K562 (cell line): Measurements from ENCODE around the gene USPL1. TPM values are rescaled to one million over a fixed set of nuclear protein-coding genes. Genes with fewer than 3 reads are reported as not detected.
A peak's percentile ranks its signal among the peaks of the same experiment; 100 is the strongest.

ENCODE experiments used
- CCNT2 ChIP-seq: IDR thresholded peaks from 2 replicates; pipeline ENCODE4 v1.6.1; 2011; ENCODE audit warnings: borderline replicate concordance, low read depth, mild to moderate bottlenecking, moderate library complexity, mixed read lengths, low read length; ENCODE audit not compliant: insufficient read length; ENCODE audit errors: extremely low read depth
- HMGXB4 ChIP-seq: sonication (generic); formaldehyde crosslinking; IDR thresholded peaks from 2 replicates; pipeline ENCODE4 v1.8.1; 2023; ENCODE audit warnings: mild to moderate bottlenecking, missing genetic modification reagents
- MEF2D ChIP-seq: conservative IDR thresholded peaks from 2 replicates; pipeline ENCODE4 v1.6.1; 2016; ENCODE audit warnings: low read depth, missing genetic modification characterization, missing compliant biosample characterization
- MXD1 ChIP-seq: fragments of 250-450 bp; sonication (Bioruptor Pico); IDR thresholded peaks from 2 replicates; pipeline ENCODE4 v1.8.0; 2021; ENCODE audit warnings: borderline replicate concordance, mild to moderate bottlenecking, moderate library complexity; ENCODE audit not compliant: poor library complexity, severe bottlenecking
- POU5F1 ChIP-seq: fragments of 150-350 bp; IDR thresholded peaks from 2 replicates; pipeline ENCODE4 v1.6.1; 2014; ENCODE audit warnings: borderline replicate concordance, low read length, low read depth, mild to moderate bottlenecking; ENCODE audit not compliant: partially characterized antibody
- SP1 ChIP-seq: sonication (generic); formaldehyde crosslinking; IDR thresholded peaks from 2 replicates; pipeline ENCODE4 v1.8.1; 2022; ENCODE audit warnings: mild to moderate bottlenecking, missing genetic modification reagents
- TCF3 ChIP-seq: sonication (generic); formaldehyde crosslinking; IDR thresholded peaks from 2 replicates; pipeline ENCODE4 v1.4.0; 2020; ENCODE audit warnings: mild to moderate bottlenecking, missing genetic modification reagents
- TCF7 ChIP-seq: sonication (generic); IDR thresholded peaks from 2 replicates; pipeline ENCODE4 v1.6.1; 2016; ENCODE audit warnings: antibody characterized with exemption, borderline replicate concordance
- XRCC5 ChIP-seq: fragments of 200-400 bp; formaldehyde crosslinking; IDR thresholded peaks from 2 replicates; pipeline ENCODE4 v1.6.1; 2017; ENCODE audit warnings: low read depth, mild to moderate bottlenecking, low read length
- ZBTB33 ChIP-seq: sonication (generic); formaldehyde crosslinking; IDR thresholded peaks from 2 replicates; pipeline ENCODE4 v1.8.1; 2023; ENCODE audit warnings: mild to moderate bottlenecking, missing genetic modification reagents
- ZNF384 ChIP-seq: IDR thresholded peaks from 2 replicates; pipeline ENCODE4 v1.6.1; 2012; ENCODE audit warnings: low read depth, low read length, improper control_type of control experiment
- polyA plus RNA-seq, 8 experiments: library from polyadenylated mRNA; depleted of rRNA in 4 of 8; stranded (reverse) in 5 of 8; unstranded in 3 of 8; fragments of >200 nt; fragmentation: Nextera tagmentation in 2 of 8; fragmentation: Illumina TruSeq in 1 of 8; extraction: Ambion mirVana in 2 of 8; extraction: Trizol in 1 of 8; gene quantifications; 2 replicates each; pipeline versions ENCODE4 v1.2.1 to v1.2.3, GENCODE V29; 2011 to 2014; ENCODE audit warnings: inconsistent platforms in 1 of 8, missing spikeins in 1 of 8
- total RNA-seq, 7 experiments: library from RNA; depleted of rRNA in 6 of 7; stranded (reverse); fragments of >200 nt in 6 of 7; fragmentation: Illumina TruSeq in 2 of 7; extraction: Trizol in 2 of 7; gene quantifications; 2 replicates each; pipeline versions ENCODE4 v1.2.1 to v1.2.3, GENCODE V29; 2011 to 2021; ENCODE audit warnings: low replicate concordance in 1 of 7
- TF ChIP-seq, protein P1 (sequence below): sonication (generic); formaldehyde crosslinking; IDR thresholded peaks from 2 replicates; pipeline ENCODE4 v1.8.0; 2023; ENCODE audit warnings: missing genetic modification reagents, mild to moderate bottlenecking, borderline replicate concordance
- TF ChIP-seq, protein P2 (sequence below): fragments of 250-450 bp; sonication (Bioruptor Pico); IDR thresholded peaks from 2 replicates; pipeline ENCODE4 v1.8.0; 2022; ENCODE audit warnings: inconsistent platforms

The USPL1 gene
- total and polyA plus RNA-seq, 9 of the 15 experiments (the other 6 are each of a cell fraction or from before 2014, with no cell fraction given) = 5.5 to 18.0 (median 12.0) TPM

- TF ChIP-seq, protein P1, sequence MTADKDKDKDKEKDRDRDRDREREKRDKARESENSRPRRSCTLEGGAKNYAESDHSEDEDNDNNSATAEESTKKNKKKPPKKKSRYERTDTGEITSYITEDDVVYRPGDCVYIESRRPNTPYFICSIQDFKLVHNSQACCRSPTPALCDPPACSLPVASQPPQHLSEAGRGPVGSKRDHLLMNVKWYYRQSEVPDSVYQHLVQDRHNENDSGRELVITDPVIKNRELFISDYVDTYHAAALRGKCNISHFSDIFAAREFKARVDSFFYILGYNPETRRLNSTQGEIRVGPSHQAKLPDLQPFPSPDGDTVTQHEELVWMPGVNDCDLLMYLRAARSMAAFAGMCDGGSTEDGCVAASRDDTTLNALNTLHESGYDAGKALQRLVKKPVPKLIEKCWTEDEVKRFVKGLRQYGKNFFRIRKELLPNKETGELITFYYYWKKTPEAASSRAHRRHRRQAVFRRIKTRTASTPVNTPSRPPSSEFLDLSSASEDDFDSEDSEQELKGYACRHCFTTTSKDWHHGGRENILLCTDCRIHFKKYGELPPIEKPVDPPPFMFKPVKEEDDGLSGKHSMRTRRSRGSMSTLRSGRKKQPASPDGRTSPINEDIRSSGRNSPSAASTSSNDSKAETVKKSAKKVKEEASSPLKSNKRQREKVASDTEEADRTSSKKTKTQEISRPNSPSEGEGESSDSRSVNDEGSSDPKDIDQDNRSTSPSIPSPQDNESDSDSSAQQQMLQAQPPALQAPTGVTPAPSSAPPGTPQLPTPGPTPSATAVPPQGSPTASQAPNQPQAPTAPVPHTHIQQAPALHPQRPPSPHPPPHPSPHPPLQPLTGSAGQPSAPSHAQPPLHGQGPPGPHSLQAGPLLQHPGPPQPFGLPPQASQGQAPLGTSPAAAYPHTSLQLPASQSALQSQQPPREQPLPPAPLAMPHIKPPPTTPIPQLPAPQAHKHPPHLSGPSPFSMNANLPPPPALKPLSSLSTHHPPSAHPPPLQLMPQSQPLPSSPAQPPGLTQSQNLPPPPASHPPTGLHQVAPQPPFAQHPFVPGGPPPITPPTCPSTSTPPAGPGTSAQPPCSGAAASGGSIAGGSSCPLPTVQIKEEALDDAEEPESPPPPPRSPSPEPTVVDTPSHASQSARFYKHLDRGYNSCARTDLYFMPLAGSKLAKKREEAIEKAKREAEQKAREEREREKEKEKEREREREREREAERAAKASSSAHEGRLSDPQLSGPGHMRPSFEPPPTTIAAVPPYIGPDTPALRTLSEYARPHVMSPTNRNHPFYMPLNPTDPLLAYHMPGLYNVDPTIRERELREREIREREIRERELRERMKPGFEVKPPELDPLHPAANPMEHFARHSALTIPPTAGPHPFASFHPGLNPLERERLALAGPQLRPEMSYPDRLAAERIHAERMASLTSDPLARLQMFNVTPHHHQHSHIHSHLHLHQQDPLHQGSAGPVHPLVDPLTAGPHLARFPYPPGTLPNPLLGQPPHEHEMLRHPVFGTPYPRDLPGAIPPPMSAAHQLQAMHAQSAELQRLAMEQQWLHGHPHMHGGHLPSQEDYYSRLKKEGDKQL (CRISPR knock-in tag) = 0 out of 2 replicates have a peak, but pooled peaks have one; percentile 82
- TF ChIP-seq POU5F1 (peak; percentile 60), ZNF384 (no peak), TCF7 (no peak), HMGXB4 (CRISPR knock-in tag) (no peak; the same call in 1 of the 2 replicates), SP1 (CRISPR knock-in tag) (peak; percentile 95), ZBTB33 (CRISPR knock-in tag) (peak; percentile 63; the same call in 1 of the 2 replicates), CCNT2 (peak; percentile 78), MXD1 (CRISPR knock-in tag) (peak; percentile 97), XRCC5 (peak; percentile 95), TCF3 (CRISPR knock-in tag) (peak; percentile 45; the same call in 1 of the 2 replicates), MEF2D (tag) (no peak)
- TF ChIP-seq, protein P2, sequence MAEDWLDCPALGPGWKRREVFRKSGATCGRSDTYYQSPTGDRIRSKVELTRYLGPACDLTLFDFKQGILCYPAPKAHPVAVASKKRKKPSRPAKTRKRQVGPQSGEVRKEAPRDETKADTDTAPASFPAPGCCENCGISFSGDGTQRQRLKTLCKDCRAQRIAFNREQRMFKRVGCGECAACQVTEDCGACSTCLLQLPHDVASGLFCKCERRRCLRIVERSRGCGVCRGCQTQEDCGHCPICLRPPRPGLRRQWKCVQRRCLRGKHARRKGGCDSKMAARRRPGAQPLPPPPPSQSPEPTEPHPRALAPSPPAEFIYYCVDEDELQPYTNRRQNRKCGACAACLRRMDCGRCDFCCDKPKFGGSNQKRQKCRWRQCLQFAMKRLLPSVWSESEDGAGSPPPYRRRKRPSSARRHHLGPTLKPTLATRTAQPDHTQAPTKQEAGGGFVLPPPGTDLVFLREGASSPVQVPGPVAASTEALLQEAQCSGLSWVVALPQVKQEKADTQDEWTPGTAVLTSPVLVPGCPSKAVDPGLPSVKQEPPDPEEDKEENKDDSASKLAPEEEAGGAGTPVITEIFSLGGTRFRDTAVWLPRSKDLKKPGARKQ (CRISPR knock-in tag) = no peak
Observed at GRCh38 chr13:30617315-30618185, at the start of gene USPL1 (continued).
